Stimulated activated CD8-positive, alpha-beta memory T cell treated with anti-CD3 and anti-CD28 coated beads, Interleukin-15, amount 100 ng/mL, for 48 hours (primary cell): ENCODE measurements around the gene ACTL6B.

Experiments
- DNase-seq, 2 donors: peaks; one replicate each; pipeline ENCODE4 v3.0.0-alpha.2; 2020; ENCODE audit warnings: low read depth in 2 of 2

Gene ACTL6B

GRCh38 chr7:100599911-100600729 is 56.1 kb downstream of the ACTL6B start:
- no peak for DNase-seq

GRCh38 chr7:100598425-100598824 is 57.8 kb downstream of the ACTL6B start:
- no peak for DNase-seq

GRCh38 chr7:100595188-100595587 is 61.1 kb downstream of the ACTL6B start:
- DNase-seq: no peak
